Measurements from ENCODE around the gene ATF5.

Gene ATF5

GRCh38 chr19:49981603-49982593 lies 52.9 kb downstream of the ATF5 start:
- no peak for FAIRE-seq
